Loucy (cell line): Measurements from ENCODE around the gene LNPEP.
A peak's percentile ranks its signal among the peaks of the same experiment; 100 is the strongest.

Experiments used
- H2AFZ ChIP-seq: fragments of 200-600 bp; sonication (generic); 2 replicates; pipeline ENCODE4 v1.6.0; 2016; ENCODE audit warnings: antibody characterized with exemption, mild to moderate bottlenecking, low read length, moderate library complexity
- H3F3A ChIP-seq: fragments of 200-600 bp; 2 replicates; pipeline ENCODE4 v1.6.0; 2016; ENCODE audit warnings: antibody characterized with exemption, low read depth, mild to moderate bottlenecking
- H3K27me3 ChIP-seq: fragments of 200-600 bp; sonication (generic); 2 replicates; pipeline ENCODE4 v1.6.1; 2014; ENCODE audit warnings: low read length, mild to moderate bottlenecking; ENCODE audit not compliant: insufficient read depth, poor library complexity, severe bottlenecking
- H3K36me3 ChIP-seq: fragments of 200-600 bp; sonication (generic); 2 replicates; pipeline ENCODE4 v1.6.1; 2016; ENCODE audit warnings: low read length; ENCODE audit not compliant: insufficient read depth
- H3K4me1 ChIP-seq: fragments of 200-600 bp; sonication (generic); 2 replicates; pipeline ENCODE4 v1.5.1; 2014; ENCODE audit warnings: low read length, mild to moderate bottlenecking; ENCODE audit not compliant: insufficient read depth, poor library complexity, severe bottlenecking
- H3K4me2 ChIP-seq: fragments of 200-600 bp; sonication (generic); 2 replicates; pipeline ENCODE4 v1.6.0; 2014; ENCODE audit warnings: antibody characterized with exemption, low read length, low read depth, mild to moderate bottlenecking; ENCODE audit not compliant: poor library complexity, severe bottlenecking
- H3K4me3 ChIP-seq: fragments of 200-600 bp; sonication (generic); 2 replicates; pipeline ENCODE4 v1.5.1; 2014; ENCODE audit warnings: low read length, mild to moderate bottlenecking, mixed read lengths; ENCODE audit not compliant: poor library complexity, severe bottlenecking
- H3K79me2 ChIP-seq: fragments of 200-600 bp; sonication (generic); 2 replicates; pipeline ENCODE4 v1.6.1; 2014; ENCODE audit warnings: low read length; ENCODE audit not compliant: insufficient read depth
- H3K9ac ChIP-seq: fragments of 200-600 bp; sonication (generic); 2 replicates; pipeline ENCODE4 v1.6.0; 2014; ENCODE audit warnings: mild to moderate bottlenecking, low read depth, low read length, moderate library complexity; ENCODE audit not compliant: poor library complexity, severe bottlenecking
- H3K9me2 ChIP-seq: fragments of 200-600 bp; sonication (generic); replicated peaks from 2 replicates; pipeline ENCODE4 v1.6.1; 2016; ENCODE audit warnings: low read depth, low read length, mixed read lengths
- H3K9me3 ChIP-seq: fragments of 200-600 bp; sonication (generic); 2 replicates; pipeline ENCODE4 v1.6.1; 2014; ENCODE audit warnings: mild to moderate bottlenecking, antibody characterized with exemption, low read length, low read depth; ENCODE audit not compliant: insufficient read depth
- H4K20me1 ChIP-seq: fragments of 200-600 bp; sonication (generic); 2 replicates; pipeline ENCODE4 v1.6.0; 2014; ENCODE audit warnings: antibody characterized with exemption, low read length, mild to moderate bottlenecking; ENCODE audit not compliant: insufficient read depth, poor library complexity, severe bottlenecking
- CTCF ChIP-seq: fragments of 200-600 bp; sonication (generic); conservative IDR thresholded peaks from 2 replicates; pipeline ENCODE4 v1.5.1; 2014; ENCODE audit warnings: mild to moderate bottlenecking, antibody characterized with exemption, low read length
- EZH2phosphoT487 ChIP-seq: fragments of 200-600 bp; IDR thresholded peaks from 2 replicates; pipeline ENCODE4 v1.6.1; 2018; ENCODE audit warnings: antibody characterized with exemption, mild to moderate bottlenecking, moderate library complexity, borderline replicate concordance

LNPEP gene

GRCh38 chr5:96936431-96937320 is 796 bp downstream of the LNPEP start:
- H3K9me2 ChIP-seq: no peaks in the 10 kb centered on the region
- H3K9me3 ChIP-seq: no peaks in the 10 kb centered on the region
- no peaks in the 10 kb centered on the region for H3K27me3 ChIP-seq
- peak overlapping the region; percentile 95 for H3K9ac ChIP-seq
- H3K4me2 ChIP-seq: peak overlapping the region; percentile 94
- H2AFZ ChIP-seq: peak overlapping the region; percentile 43; the same call in 1 of the 2 replicates
- peak overlapping the region; percentile 83 for H3K4me3 ChIP-seq
- TF ChIP-seq EZH2phosphoT487 (no peak), CTCF (peak; percentile 26; the same call in 1 of the 2 replicates)
- H4K20me1 ChIP-seq: peaks cover 48% of the 10 kb centered on the region
- no peaks in the 10 kb centered on the region for H3K36me3 ChIP-seq
- H3K4me1 ChIP-seq: peaks cover 67% of the 10 kb centered on the region
- H3K79me2 ChIP-seq: peaks cover 83% of the 10 kb centered on the region
- H3F3A ChIP-seq: 0 out of 2 replicates have a peak, but pooled peaks cover 3% of the 10 kb centered on the region

- Histone ChIP-seq H3K4me2 (peak overlapping the region; percentile 94), H4K20me1 (peaks cover 67% of the 10 kb centered on the region), H3K4me1 (peaks cover 57% of the 10 kb centered on the region), H3K9me2 (no peaks in the 10 kb centered on the region), H3K36me3 (no peaks in the 10 kb centered on the region), H3K4me3 (peak overlapping the region; percentile 83), H2AFZ (no peak overlapping the region), H3K9me3 (no peaks in the 10 kb centered on the region), H3K79me2 (peaks cover 95% of the 10 kb centered on the region), H3K9ac (peak overlapping the region; percentile 46), H3F3A (no peaks in the 10 kb centered on the region), H3K27me3 (no peaks in the 10 kb centered on the region)
- TF ChIP-seq CTCF (no peak), EZH2phosphoT487 (no peak)
Measured at GRCh38 chr5:96940586-96940985, 4.7 kb downstream of the LNPEP start.

GRCh38 chr5:96941140-96941539 is 5.3 kb downstream of the LNPEP start:
- peaks cover 72% of the 10 kb centered on the region for H4K20me1 ChIP-seq
- no peaks in the 10 kb centered on the region for H3K9me2 ChIP-seq
- H3K9me3 ChIP-seq: no peaks in the 10 kb centered on the region
- no peak overlapping the region for H3K9ac ChIP-seq
- H3F3A ChIP-seq: no peaks in the 10 kb centered on the region
- H3K4me2 ChIP-seq: peak overlapping the region; percentile 94
- TF ChIP-seq EZH2phosphoT487: no peak
- TF ChIP-seq CTCF: no peak
- peak overlapping the region; percentile 83 for H3K4me3 ChIP-seq
- H3K27me3 ChIP-seq: no peaks in the 10 kb centered on the region
- H2AFZ ChIP-seq: no peak overlapping the region
- H3K4me1 ChIP-seq: peaks cover 62% of the 10 kb centered on the region
- peaks cover 99% of the 10 kb centered on the region for H3K79me2 ChIP-seq
- no peaks in the 10 kb centered on the region for H3K36me3 ChIP-seq
